ENCODE results near the gene LRFN5.
"Not testable (repeated sequence)": the region's sequence is repeated elsewhere in the genome, so short reads cannot be mapped to it uniquely, and the experiment has no call there.

LRFN5 gene

DNA sequence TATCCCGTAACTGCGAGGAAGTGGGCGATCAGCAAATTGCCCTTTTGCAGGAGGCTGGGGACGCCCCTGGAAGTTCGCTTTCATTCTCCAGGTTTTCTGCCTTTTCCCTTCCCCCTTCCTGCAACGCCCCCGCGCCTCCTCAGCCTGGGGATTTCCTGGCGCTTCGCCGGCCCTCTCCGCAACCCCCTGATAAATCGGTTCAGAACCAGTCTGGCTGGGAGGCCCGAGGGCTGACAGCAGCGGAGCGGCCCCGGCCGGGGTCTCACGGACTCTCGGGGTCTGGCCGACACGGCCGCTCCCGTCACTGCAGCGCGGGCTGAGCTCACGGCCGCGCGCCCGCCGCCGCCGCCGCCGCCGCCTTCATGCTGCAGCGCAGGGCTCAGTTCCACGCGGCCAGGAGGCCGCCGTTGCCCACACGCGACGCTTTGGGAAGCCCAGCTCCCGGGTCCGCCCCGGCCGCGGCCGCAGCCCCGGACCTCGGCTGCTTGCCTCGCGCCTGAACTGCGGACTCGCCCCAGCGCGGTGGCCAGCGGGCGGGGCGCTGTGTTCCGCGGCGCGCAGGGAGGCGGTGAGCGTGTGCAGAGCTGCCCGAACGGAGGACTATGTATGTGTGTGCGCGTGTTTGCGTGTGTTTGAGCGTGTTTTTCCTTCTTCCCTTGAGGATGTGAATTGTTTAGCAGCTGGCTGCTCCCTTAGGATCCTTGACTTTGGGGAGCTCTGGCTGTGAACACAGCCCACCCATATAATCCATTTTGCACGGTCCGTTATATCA lies at the start of gene LRFN5:
LRFN5 (plus strand) TSS at position 345 of the 772 bp plus-strand sequence.
- in situ Hi-C loops (cut with MboI; ENCODE audit: low sequenced_read_pairs) = no loop called here

DNA sequence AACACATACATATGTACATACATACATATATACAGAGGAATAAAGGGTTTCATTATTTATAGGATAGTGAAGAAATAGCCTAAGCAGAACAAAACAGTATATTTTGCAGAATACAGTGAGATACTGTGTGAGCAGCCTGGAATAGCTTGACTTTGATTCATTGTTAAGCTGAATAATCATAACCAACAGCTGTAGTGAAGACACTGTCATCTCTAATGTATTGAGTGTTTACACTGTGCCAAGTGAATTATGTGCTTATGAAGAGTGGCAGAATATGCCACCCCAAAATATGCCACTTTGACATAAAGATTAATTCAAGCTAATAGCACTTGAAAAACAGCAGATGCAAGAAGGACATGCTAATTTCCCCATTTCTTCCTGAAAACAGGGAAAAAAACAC lies 48.2 kb upstream of the LRFN5 start:
- in situ Hi-C loops (cut with MboI; ENCODE audit: low sequenced_read_pairs) = no loop called here

DNA sequence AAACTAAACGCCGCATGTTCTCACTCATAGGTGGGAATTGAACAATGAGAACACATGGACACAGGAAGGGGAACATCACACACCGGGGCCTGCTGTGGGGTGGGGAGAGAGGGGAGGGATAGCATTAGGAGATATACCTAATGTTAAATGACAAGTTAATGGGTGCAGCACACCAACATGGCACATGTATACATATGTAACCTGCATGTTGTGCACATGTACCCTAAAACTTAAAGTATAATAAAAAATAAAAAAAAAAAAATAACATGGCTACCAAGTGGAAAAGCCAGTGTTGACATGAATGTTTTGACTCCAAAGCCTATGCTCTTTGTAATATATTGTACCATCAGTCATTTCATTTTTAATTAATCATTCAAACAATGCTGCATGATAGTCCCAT lies 39.8 kb upstream of the LRFN5 start:
- in situ Hi-C loops (cut with MboI; ENCODE audit: low sequenced_read_pairs) = not testable (repeated sequence)

DNA sequence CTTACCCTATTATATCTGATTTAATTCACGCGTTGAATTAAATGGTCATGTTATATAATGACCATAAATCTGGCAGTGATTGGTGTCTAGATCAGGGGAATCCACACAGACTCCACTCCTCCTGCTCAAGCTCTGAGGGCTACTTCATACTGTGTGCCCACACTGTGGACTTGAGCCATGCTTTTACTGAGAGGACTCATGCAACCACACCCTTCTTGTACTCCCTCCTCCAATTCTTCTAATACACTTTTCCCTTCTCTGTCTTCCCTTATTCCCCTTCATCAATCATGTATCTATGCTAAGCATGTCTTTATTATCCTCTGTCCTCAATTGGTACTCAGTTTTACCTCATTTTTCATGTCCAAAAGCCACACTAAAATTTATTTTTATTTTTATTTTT lies 37.7 kb upstream of the LRFN5 start:
- in situ Hi-C loops (cut with MboI; ENCODE audit: low sequenced_read_pairs) = no loop called here

DNA sequence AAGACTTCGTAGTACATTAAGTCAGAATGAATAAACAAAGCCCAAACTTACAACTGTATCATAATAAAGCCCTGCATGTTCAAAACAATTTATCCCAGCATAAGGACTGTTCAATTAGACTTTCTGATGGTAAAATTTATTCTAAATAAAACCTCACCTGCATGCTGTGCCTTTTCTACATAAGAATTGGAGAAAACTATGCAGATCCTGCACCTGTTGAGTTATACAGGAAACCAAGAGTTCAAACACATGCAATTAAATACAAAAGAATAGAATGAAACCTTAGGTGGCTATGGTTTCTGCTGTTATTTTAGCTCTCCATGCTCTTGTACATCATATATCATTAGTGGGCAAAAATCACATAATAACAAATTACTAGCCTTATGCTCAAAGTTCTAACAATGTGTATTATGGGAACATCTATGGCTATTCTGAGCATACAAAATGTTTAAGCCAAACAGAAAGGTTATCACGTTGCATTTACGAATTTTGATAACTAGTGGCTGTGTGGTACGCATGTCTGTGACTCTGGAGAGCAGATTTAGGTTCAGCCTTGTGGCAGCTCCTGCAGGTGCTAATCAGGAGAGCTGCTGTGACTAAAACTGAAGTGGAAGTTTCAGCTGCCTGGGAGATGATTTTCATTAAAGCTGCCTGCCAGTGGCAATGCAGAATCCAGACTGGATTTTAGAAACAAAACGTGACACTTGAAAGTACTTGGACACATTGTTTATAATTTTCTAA lies 36.1 kb upstream of the LRFN5 start:
- in situ Hi-C loops (cut with MboI; ENCODE audit: low sequenced_read_pairs) = no loop called here

DNA sequence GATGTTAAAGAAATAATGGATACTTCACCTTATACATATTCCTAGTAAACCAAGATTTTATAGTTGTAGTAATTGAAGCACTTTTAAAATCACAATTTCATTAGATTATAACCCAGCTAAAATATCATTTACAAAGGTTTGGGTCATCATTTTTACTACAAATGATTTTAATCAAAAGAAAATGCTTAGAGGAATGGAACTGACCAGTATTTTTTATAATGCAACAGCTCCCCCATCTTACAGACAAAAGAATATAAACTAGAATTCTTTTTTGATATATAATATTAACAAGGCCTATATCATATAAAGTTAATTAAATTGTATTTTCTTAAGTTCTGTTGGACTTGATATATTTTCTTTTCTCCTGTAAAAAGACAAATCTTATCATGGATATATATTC lies 20.4 kb upstream of the LRFN5 start:
- in situ Hi-C loops (cut with MboI; ENCODE audit: low sequenced_read_pairs) = no loop called here

DNA sequence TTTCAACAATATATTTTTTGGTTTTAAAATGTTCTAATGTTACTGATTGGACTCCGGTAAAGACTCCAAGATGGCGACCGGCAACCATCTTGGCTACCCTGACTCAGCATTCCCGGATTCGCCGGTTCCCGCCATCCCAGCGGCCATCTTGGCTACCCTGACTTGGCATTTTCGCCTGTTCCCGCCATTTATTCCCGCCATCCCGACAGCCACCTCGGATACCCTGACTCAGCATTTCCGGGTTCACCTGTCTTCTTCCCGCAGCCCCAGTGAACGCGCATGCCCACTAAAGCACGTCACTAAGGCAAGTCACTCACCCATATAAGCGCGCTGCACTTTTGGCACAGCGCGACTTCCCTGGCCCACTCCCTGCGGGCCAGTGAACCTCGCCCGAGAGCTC lies 9.0 kb upstream of the LRFN5 start:
- in situ Hi-C loops (cut with MboI; ENCODE audit: low sequenced_read_pairs) = no loop called here

DNA sequence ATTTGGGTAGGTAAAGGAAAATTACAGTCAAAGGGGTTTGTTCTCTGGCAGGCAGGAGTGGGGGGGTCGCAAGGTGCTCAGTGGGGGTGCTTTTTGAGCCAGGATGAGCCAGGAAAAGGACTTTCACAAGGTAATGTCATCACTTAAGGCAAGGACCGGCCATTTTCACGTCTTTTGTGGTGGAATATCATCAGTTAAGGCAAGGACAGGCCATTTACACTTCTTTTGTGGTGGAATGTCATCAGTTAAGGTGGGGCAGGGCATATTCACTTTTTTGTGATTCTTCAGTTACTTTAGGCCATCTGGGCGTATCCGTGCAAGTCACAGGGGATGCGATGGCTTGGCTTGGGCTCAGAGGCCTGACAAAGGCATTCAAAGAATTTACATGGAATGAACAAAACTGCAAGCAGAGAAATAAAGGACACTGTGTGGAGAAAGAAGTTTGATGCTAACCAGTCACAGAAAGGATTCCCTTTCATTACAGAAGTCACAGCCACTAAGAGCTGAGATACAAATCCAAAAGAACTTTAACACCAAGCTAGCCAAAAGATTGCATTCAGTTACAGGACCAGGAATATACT lies 6.8 kb upstream of the LRFN5 start:
- in situ Hi-C loops (cut with MboI; ENCODE audit: low sequenced_read_pairs) = not testable (repeated sequence)

DNA sequence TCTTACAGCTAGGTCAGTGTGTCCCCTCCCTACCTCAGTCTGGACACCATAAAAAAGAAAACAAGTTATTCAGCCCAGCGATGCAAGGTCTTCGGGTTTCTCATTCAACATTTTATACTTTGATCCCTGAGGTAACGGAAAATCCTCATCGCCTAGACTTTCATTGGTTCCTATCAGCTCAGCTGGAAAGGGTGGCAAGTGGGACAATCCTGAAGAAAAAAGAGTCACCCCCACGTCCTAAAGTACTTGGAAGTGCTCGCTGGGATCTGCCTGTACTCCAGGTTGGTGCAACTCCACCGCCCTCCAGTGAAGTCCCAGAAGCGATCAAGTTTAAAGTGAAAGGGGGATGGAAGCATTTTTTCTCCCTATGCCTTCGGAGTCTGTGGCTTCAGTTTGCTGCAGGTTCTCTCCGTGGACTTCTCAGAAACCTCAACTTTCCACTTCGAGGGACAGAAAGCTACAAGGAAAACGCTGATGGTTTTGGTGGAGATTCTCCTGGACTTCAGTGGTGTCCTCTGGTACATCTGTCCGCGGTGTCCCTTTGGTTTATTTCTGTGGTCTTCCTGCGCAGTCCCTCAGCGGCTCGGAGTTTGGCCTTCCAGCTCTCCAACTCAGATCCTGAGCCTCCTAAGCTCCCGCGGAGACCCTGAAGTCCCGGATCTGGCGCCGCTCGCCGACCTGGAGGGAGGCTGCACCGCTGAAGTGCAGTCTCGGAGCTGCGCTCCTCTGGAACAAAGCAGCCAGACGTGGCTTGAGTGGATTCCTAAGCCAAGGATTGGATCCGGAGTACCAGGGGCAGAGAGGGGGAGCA lies 1.8 kb upstream of the LRFN5 start:
- in situ Hi-C loops (cut with MboI; ENCODE audit: low sequenced_read_pairs) = no loop called here

DNA sequence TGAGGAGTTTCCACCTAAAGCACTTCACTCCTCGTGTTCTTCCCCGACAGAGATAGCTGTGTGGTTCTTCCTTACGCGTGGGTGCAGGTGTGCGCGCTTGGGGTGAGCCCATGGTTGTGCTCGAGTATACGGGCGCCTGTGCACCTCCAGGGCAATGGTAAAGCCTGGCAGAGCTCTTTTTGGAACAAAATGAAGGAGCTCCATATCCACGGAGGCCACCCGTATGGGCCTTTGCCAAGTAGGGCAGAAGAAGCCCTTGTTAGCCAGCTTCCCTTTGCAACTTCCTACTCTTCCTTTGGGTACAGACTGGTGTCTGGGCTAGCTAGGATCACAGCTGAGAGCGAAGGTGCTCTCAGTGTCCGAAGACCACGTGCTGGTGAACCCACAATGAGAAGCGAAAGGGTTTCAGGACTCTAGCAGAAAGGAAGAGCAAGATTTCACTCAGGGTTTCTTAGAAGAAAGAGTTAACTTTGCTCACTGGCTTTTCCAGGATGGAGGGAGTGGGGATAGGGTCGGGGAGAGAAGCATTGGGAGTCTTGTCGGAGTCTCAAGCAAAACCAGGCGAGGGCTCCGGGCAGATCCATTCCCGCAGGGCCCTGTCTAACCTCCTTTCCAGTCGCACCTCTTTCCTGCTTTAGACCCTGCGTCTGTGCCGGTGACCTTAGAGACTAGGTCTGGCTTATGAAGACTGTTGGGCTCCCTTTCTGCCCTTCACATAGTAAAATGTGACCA lies 960 bp upstream of the LRFN5 start:
- in situ Hi-C loops (cut with MboI; ENCODE audit: low sequenced_read_pairs) = no loop called here

DNA sequence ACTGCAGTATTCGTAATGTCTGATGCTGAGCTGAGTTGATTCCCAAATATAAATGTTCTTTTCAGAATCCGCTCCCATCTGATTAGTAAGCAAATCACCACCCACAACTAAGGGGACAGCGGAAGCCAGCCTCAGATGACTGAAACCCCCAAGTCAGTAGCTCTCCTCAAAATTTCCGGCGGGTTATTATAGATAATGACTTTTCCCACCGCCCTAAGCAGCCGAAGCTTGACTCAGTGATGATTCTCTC lies 469 bp upstream of the LRFN5 start:
- in situ Hi-C loops (cut with MboI; ENCODE audit: low sequenced_read_pairs) = no loop called here

DNA sequence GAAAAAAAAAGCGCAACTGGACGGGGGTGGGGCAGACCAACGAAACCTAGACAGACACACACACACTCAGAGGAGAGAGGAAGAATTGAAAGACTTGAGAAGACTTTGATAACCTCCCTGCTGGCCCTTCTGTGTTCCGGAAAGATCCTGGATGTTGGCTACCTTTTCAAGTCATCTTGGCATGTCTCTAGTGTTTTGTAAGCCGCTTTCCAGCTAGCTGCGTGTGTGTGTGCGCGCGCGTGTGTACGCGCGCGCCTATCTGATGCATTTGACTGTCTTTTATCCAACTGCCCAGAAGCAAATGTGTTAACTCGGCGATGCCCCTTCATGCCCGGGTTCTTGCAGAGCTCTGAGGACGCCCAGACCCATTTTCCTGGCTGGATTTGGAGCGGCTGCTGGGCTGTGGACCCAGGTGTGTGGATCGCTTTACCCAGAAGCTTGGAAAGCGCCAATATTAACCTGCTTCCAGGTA lies 664 bp downstream of the LRFN5 start:
- in situ Hi-C loops (cut with MboI; ENCODE audit: low sequenced_read_pairs) = no loop called here

DNA sequence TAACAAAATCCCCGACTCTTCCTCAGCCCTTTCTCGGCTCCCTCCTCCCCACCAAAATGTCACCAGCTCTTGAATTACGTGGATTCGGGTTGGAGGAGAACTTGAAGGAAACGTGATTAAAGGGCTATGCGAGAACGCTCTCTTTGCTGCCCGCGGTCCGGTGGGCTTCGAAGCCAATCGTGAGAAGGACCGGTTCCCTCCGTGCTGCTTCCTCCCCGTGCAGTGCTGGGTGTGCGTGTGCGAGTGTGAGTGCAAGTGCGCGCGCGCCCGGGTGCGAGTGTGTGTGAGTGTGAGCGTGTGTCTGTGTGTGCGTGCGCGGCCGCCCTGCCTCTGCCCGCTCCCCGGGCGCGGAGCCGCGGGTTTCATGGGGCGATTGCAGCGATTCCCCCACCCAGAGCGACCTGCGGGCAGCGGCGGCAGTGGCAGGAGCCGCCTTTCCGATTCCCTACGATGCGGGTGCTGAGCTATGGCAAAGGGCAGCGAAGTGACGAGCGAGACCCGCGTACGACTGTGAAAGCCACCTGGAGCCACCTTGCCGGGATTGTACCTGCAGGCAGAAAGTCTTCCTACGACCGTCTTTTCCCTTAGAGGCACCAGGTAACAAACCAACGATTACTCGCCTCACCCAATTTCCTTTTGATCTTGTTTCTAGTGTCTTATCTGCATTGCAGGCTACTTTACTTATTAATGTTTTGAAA lies 1.4 kb downstream of the LRFN5 start:
- in situ Hi-C loops (cut with MboI; ENCODE audit: low sequenced_read_pairs) = no loop called here

DNA sequence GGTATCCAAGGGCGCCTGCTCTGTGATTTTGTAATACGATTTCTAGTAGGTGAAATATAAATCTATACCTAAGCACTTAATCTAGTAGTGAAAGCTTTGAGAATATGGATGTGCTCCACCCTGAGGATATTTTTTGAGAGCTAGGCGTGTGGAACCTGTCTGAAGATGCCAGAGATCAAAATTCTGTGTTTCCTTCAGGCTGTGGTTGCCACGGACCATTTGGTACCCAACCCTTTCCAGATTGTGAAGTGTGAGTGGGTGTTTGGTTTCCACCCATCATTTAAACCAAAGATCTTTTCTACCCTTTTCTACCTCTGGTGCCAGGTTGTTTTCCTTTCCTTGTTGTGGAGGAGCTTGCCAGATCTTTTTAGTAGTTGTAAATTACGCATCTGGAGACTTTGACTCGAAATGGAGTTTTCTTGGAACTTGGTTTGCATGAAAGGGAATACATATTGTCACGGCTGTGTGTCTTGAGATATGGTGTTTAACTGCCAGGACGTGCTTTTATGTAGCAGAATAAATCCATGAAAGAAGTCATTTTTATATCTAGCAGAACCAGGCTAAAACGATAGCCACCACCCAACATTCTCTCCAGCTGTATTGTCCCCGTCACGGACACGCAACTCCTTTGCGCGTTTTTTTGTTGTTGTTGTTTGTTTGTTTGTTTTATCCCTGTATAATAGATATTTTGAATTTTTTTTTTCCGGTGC lies 2.2 kb downstream of the LRFN5 start:
- in situ Hi-C loops (cut with MboI; ENCODE audit: low sequenced_read_pairs) = no loop called here

DNA sequence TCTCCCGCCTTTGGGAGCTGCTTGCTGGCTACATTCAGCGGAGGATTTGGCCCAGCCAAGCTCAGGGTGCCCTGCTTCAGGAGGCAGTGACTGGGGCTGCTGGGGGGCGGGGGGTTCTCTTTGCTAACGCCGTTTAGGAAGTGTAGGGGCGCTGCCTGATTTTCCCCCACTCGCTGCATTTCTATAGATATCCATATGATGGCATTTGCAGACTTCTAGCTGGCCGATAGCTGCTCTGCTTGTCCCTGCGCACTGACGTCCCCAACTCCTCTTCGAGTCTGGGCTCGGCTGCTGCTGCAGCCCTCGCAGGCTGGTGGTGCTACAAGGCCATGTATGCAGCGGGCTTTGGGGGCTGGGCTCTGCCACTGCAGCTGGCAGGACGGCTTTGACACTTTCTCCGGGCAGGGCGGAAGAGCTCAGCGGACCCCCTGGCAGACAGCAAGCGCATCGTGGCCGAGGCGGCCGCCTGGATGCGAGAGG lies 3.1 kb downstream of the LRFN5 start:
- in situ Hi-C loops (cut with MboI; ENCODE audit: low sequenced_read_pairs) = no loop called here

DNA sequence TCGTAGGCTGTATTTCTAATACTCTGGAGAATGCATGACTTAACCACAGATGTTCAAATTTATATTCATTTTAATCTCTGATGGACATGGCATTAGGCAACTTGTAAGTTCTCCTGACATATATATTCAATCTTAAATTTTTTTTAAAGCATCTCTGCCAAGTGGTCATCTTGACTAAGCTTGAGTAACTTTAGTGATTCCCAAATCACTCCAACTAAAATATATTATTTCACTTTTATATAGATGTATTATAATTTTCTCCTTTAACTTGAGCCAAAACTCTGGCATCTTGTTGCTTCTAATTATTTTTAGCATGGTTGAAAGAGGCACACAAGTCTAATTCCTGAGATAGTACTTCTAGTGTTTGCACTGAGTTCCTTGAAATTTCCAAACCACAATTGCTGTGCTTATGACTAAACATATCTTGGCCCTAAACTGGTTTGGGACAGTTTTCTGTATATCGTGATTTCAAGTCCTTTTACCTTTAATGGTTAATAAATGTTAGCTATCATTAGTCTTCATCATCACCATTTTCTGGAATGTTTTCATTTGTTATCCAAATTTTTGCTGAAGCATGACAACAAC lies 8.4 kb downstream of the LRFN5 start:
- in situ Hi-C loops (cut with MboI; ENCODE audit: low sequenced_read_pairs) = no loop called here

DNA sequence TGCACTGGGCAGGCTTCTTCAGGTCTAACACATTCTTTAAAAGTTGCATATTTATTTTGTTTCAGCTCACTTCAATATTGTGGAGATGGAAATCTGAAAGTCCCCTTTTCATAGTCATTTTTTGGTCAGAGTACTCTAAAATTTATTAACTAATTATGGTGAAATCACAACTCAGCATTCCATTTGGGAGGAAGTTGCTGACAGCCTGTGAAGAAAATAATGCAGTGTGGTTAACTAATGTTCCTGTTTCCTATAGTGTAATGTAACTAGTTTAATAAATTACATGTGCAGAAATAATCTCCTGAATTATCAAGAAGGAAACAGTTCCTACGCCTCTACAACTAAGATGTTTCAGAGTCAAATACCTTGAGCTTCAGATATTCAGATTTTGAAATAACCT lies 17.1 kb downstream of the LRFN5 start:
- in situ Hi-C loops (cut with MboI; ENCODE audit: low sequenced_read_pairs) = no loop called here

DNA sequence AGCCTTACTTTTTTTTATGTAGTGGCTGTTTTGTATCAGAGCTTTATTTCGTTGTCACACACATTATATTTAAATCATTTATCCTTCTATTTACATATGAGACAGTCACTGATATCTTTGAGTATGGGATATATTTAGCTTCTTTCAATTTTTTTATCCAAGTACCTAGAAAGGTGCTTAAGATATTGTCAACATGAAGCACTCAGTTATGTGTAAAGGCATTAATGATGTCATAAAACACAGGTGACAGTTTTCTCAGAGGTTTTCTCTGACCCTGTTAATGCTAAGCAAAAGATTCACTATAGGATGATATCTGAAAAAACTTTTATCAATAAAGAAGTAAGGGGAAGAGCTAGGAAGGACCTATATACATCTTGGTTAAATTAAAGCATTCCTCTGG lies 23.2 kb downstream of the LRFN5 start:
- in situ Hi-C loops (cut with MboI; ENCODE audit: low sequenced_read_pairs) = no loop called here

DNA sequence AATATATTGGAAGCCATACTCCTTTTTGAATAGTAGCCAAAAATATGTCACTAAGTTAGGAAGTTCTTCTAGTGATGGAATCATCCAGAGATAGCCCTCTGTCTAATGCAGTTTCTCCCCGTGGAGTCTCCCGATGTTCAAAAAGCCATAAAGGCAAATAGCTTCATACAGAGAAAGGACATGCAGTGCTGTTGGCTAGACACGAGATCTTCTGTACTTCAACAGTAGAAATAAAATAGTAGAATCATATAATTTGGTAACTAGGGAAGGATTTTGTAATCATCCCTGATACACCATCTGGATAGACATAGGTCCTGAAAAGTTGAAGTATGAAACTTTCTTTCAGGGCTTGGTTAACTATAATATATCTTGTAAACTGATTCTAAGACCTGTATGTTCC lies 27.6 kb downstream of the LRFN5 start:
- in situ Hi-C loops (cut with MboI; ENCODE audit: low sequenced_read_pairs) = no loop called here

All from HL-60/S4 (cell line).